Kidney tubule cell (primary cell): Measurements from ENCODE around the gene TMEM116.
"Not testable (repeated sequence)": the region's sequence is repeated elsewhere in the genome, so short reads cannot be mapped to it uniquely, and the experiment has no call there.

ENCODE experiments used
- DNase-seq: peaks from one replicate; pipeline ENCODE4 v3.0.0-alpha.2; 2018; ENCODE audit warnings: low spot score

TMEM116 gene

GRCh38 chr12:112009596-112009995 lies 3.4 kb downstream of the TMEM116 start:
- DNase-seq: not testable (repeated sequence)

DNA sequence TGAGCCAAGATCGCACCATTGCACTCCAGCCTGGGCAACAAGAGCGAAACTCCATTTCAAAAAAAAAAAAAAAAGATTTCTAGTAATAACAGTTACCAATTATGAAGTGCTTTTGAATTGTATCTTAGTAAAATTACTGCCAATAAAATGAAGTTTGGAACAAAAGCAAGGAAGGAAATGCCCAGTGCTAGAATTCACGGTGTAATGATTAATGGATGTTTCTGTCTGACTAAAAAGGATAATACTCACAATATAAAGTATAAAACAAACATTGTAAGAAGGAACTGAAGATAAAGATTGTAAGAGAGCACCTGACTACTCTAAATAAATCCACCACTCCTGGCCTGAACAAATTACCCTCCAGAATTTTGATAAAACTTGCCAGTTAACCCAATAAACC lies 4.0 kb downstream of the TMEM116 start:
- no peak for DNase-seq

GRCh38 chr12:112007945-112008344 lies 5.0 kb downstream of the TMEM116 start:
- DNase-seq: peak; percentile 43

GRCh38 chr12:112005419-112006395 lies 7.3 kb downstream of the TMEM116 start:
- DNase-seq: peak; percentile 55

DNA sequence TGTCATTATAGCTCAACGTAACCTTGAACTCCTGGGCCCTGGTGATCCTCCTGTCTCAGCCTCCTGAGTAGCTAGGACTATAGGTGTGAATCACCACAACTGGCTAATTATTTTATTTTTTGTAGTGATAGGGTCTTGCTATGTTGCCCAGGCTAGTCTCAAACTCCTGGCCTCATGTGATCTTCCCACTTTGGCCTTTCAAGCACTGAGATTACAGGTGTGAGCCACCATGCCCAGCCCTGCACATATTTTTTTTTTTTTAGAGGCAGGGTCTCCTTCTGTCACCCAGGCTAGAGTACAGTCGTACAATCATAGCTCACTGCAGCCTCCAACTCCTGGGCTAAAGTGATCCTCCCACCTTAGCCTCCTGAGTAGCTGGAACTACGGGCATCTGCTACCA lies 8.9 kb downstream of the TMEM116 start:
- DNase-seq: no peak

DNA sequence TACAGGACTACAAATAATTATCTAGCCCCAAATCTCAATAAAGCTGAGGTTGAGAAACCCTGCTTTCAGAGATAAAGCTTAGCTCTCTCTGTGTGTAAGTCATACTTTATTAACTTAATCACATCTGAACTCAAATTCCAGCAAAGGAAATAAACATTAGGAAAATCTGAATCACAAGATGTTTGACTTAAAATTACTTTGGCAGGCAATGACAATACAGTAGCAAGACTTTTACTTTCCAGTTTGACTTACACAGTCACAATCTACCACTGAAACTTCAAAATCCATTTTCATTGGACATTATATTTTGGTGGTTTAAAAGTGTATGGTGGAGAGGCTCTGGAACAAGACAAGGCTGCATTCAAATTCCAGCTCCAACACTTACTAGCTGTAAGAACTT lies 11.4 kb downstream of the TMEM116 start:
- DNase-seq: no peak

- no peak for DNase-seq
Measured at GRCh38 chr12:112000820-112001219, 12.1 kb downstream of the TMEM116 start.

GRCh38 chr12:111999129-111999528 lies 13.8 kb downstream of the TMEM116 start:
- not testable (repeated sequence) for DNase-seq

GRCh38 chr12:111998015-111998414 lies 14.9 kb downstream of the TMEM116 start:
- no peak for DNase-seq

- DNase-seq: no peak
Measured at GRCh38 chr12:111997300-111997699, 15.7 kb downstream of the TMEM116 start.

DNA sequence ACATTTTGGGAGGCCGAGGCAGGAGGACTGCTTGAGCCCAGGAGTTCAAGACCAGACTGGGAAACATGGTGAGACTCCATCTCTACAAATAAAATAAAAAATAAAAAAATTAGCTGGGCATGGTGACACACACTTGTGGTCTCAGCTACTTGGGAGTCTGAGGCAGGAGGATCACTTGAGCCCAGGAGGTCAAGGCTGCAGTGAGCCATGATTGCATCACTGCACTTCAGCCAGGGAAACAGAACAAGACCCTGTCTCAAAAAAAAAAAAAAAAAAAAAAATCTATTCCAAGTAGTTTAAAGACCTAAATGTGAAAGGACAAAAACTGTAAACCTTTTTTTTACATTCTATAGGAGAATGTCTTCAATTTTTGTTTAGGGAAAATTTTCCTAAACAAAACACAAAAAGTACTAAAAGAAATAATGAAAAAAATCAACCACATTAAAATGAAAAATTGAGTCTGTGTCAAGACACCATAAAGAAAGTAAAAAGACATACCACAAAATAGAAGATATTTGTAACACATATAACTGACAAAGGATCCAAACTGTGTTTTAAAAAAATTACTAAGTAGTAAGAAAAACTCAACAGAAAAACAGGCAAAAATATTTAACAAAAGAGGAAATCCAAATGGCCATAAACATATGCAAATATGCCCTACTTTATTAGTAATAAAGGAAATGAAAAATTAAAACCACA lies 17.0 kb downstream of the TMEM116 start:
- no peak for DNase-seq

GRCh38 chr12:111994211-111995111 lies 18.5 kb downstream of the TMEM116 start:
- not testable (repeated sequence) for DNase-seq

DNA sequence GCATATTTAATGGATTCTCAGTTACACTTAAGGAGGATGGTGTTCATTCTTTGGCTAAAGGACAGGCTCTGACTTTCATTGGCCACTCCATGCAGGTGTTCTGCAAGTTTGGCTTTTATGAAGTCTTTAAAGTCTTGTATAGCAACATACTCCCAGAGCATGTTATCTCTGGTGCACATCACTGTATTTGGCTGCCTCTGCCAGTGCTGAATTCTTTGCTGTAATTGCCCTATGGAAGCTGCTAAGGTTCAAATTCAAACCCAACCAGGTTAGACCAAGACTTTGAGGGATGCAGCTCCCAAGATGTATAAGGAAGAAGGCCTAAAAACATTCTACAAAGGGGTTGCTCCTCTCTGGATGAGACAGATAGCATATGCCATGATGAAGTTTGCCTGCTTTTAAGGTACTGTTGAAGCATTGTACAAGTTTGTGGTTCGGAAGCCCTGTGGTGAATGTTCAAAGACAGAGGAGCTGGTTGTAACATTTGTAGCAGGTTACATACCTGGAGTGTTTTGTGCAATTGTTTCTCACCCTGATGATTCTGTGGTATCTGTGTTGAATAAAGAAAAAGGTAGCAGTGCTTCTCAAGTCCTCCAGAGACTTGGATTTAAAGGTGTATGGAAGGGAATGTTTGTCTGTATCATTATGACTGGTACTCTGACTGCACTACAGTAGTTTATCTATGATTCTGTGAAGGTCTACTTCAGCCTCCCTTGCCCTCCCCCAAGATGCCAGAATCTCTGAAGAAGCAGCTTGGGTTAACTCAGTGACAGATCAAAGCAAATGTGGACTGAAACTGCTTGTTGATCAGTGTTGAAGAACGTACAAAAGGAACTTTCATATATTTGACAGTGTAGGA lies 19.4 kb downstream of the TMEM116 start:
- no peak for DNase-seq

DNA sequence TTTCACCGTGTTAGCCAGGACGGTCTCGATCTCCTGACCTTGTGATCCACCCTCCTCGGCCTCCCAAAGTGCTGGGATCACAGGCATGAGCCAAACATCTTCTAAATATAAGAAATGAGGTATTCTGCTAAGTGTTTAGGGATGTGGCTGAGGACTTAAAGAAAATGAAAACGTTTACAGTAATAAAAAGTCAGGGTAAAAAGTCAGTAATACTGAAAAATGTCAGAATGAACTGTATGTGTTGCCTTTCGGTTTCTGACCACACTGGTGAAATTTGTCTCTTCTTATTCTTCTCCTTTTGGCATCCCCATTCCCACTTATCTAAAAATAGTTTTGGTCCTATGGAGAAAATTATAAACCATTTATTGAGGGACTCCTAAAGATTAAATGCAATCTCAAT lies 20.5 kb downstream of the TMEM116 start:
- DNase-seq: no peak

- DNase-seq: no peak
Measured at GRCh38 chr12:111991946-111992345, 21.0 kb downstream of the TMEM116 start.

DNA sequence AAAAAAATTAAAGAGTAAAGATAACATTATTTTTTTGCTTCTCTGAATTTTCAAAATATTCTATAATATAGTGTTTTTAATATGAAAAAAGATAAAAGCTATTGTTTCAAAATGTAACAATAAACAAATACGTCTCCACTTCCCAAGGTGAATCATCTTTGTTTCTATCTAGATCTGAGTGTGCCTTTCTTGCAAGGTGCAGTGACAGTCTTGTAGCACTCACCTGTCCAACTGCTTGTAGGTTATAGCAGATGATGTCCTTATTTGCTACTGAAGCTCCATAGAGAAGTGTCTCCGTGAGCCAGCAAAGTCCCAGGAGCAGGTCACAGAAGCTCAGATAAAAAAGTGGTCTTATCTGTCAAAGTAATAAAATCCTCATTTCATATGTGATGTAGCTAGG lies 21.4 kb downstream of the TMEM116 start:
- DNase-seq: no peak

DNA sequence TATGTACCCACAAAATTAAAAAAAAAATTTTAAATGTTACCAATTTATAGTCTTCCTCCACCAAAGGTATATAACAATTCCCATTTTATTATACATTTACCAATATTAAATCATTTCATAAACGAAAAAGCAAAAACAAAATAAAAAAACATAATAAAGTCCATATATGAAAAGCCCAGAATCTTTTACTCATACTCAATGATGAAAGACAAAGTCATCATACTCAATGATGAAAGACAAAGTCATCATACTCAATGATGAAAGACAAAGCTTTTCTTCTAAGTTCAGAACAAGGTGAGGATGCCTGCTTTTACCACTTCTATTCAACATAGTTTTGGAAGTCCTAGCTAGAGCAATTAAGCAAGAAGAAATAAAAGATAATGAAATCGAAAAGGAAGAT lies 28.1 kb downstream of the TMEM116 start:
- DNase-seq: no peak

- DNase-seq: no peak
Measured at GRCh38 chr12:111981987-111982386, 31.0 kb downstream of the TMEM116 start.

- no peak for DNase-seq
Measured at GRCh38 chr12:111980598-111980997, 32.4 kb downstream of the TMEM116 start.

DNA sequence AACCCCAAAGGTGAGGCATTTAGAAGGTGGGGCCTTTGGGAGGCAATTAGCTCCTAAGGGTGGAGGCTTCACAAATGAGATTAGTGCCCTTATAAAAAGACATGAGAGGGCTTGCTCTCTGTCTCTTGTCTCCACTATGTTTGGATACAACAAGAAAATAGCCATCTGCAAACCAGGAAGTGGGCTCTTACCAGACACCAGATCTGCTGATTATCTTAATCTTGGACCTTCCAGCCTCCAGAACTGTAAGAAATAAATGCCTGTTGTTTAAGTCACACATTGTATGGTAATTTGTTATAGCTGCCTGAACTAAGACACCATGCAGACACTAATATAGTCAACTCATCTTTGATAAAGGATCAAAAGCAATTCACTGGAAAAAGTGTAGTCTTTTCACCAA lies 34.4 kb downstream of the TMEM116 start:
- no peak for DNase-seq

- no peak for DNase-seq
Measured at GRCh38 chr12:111976860-111977259, 36.1 kb downstream of the TMEM116 start.
